Middle frontal gyrus (tissue), 1 donor: ENCODE measurements around the gene UBB.

Experiments used
- DNase-seq: peaks from one replicate; pipeline ENCODE4 v3.0.0-alpha.2; 2015; ENCODE audit warnings: low spot score; ENCODE audit errors: extremely low spot score

The UBB gene

GRCh38 chr17:16417896-16418684 lies 37.2 kb downstream of the UBB start:
- DNase-seq = no peak

DNA sequence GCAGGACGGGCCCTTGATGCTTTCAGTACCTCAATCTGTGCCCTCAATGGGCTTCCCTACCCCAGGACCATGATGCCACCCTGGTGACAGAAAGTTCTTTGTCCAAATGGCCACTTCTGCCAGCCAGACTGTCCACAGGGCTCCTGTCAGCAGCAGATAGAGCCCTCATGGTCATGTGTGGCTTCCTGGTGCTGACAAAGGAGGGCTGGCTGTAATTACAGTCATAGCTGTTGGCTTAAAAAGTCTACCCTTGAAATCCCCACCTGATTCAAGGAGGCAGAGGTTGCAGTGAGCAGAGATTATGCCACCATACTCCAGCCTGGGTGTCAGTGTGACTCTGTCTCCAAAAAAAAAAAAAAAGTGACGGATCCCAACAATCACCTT lies 37.8 kb downstream of the UBB start:
- no peak for DNase-seq

GRCh38 chr17:16419074-16419928 lies 38.4 kb downstream of the UBB start:
- DNase-seq = no peak

DNA sequence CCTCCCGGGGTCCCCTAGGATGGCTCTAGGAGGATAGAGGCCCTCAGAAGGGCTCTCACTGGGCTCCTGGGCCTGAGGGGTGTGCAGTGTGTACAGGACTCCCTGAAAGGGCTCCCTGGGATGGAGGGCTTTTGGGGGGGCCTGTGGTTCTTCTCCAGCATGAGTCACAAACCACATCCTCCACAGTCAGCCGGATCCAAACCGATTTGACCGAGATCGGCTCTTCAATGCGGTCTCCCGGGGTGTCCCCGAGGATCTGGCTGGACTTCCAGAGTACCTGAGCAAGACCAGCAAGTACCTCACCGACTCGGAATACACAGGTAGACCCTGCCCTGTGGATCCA lies 39.0 kb downstream of the UBB start:
- no peak for DNase-seq

DNA sequence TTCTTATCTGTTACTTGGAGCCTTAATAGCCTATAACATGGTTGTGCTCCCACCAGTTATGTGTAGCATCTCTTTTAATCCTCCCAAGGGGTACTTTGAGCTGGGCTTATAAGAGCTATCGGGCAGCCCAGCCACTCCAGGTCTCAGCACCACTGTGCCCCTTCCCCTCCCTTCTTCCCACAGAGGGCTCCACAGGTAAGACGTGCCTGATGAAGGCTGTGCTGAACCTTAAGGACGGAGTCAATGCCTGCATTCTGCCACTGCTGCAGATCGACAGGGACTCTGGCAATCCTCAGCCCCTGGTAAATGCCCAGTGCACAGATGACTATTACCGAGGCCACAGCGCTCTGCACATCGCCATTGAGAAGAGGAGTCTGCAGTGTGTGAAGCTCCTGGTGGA lies 41.5 kb downstream of the UBB start:
- no peak for DNase-seq

- DNase-seq = no peak
Observed at GRCh38 chr17:16423226-16423872, 42.5 kb downstream of the UBB start.

DNA sequence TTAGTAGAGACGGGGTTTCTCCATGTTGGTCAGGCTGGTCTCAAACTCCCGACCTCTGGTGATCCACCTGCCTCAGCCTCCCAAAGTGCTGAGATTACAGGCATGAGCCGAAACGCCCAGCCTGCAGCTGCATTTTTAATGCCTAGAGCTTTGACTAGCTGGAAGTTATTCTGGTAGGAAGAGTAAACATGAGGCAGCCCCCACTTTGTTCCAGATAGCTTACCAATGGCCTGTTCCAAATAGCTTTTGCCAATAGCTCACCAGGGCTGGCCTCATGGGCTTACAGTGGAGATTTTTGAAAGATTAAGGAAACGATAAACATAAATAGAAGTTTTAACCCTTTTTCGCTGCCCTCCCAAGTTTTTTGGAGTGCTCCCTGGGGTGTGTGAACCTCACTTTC lies 44.3 kb downstream of the UBB start:
- DNase-seq = no peak

DNA sequence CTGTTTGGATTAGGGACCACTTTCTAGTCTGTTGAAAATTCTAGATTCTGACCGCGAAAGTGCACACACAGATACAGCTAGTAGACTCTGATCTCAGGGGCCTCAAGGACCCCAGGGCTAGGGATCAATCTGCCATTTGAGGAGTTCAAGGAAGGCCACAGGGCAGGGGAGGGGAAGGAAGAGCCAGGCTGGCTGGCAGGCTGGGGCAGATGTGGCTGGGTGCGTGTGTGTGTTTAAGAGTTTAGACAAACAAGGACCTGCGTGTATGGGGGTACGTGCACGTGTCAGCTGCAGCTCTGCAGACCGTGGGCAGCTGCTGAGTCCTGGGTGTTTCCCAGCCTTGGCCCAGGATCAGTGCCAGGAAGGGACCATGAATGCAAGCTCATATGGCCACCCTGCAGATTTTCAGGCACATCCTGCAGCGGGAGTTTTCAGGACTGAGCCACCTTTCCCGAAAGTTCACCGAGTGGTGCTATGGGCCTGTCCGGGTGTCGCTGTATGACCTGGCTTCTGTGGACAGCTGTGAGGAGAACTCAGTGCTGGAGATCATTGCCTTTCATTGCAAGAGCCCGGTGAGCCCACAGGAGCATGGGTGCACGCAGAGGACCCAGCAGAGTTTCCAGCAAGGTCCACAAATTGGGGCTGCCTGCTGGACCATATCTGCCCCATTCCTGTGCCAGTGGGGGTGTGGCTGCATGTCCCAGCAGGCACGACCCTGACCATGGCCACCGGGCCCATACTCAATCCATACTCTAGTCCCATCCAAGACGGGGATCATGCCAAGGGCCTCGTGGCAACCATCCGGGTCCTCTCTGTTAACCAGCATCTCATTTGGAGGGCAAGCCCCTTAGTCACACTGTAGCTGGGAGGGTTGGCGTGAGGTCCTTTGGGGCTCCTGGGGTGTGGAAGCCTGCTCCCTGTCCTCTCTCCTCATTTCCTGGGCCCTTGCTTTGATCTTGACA lies 45.1 kb downstream of the UBB start:
- no peak for DNase-seq

- no peak for DNase-seq
Observed at GRCh38 chr17:16427020-16427419, 46.1 kb downstream of the UBB start.

GRCh38 chr17:16428098-16428882 lies 47.4 kb downstream of the UBB start:
- no peak for DNase-seq

- no peak for DNase-seq
Observed at GRCh38 chr17:16429083-16429482, 48.2 kb downstream of the UBB start.

DNA sequence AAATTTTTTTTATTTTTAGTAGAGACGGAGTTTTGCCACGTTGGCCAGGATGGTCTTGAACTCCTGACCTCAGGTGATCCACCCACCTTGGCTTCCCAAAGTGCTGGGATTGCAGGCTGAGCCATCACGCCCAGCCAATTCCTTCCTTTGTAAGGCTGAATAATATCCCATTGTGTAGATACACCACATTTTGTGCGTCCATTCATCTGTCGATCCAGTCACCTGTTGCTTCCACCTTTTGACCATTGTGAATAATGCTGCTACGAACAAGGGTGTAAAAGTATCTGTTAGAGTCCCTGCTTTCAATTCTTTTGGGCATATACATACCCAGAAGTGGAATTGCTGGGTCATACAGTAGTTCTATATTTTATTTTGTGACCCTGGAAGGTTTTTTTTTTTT lies 49.8 kb downstream of the UBB start:
- DNase-seq = no peak

DNA sequence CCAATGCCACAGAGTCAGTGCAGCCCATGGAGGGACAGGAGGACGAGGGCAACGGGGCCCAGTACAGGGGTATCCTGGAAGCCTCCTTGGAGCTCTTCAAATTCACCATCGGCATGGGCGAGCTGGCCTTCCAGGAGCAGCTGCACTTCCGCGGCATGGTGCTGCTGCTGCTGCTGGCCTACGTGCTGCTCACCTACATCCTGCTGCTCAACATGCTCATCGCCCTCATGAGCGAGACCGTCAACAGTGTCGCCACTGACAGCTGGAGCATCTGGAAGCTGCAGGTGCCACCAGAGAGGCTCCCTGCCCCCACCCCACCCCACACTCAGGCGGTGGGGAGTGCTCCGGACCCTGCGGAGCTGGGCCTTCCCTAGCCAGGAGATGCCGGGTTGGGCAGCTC lies 51.1 kb downstream of the UBB start:
- DNase-seq = no peak
